ENCODE measurements around the gene TMPRSS13. TPM values are rescaled to one million over a fixed set of nuclear protein-coding genes. Genes with fewer than 3 reads are reported as not detected.
A peak's percentile ranks its signal among the peaks of the same experiment; 100 is the strongest.

Gene TMPRSS13
- total and polyA plus RNA-seq, 7 donors: not detected

DNA sequence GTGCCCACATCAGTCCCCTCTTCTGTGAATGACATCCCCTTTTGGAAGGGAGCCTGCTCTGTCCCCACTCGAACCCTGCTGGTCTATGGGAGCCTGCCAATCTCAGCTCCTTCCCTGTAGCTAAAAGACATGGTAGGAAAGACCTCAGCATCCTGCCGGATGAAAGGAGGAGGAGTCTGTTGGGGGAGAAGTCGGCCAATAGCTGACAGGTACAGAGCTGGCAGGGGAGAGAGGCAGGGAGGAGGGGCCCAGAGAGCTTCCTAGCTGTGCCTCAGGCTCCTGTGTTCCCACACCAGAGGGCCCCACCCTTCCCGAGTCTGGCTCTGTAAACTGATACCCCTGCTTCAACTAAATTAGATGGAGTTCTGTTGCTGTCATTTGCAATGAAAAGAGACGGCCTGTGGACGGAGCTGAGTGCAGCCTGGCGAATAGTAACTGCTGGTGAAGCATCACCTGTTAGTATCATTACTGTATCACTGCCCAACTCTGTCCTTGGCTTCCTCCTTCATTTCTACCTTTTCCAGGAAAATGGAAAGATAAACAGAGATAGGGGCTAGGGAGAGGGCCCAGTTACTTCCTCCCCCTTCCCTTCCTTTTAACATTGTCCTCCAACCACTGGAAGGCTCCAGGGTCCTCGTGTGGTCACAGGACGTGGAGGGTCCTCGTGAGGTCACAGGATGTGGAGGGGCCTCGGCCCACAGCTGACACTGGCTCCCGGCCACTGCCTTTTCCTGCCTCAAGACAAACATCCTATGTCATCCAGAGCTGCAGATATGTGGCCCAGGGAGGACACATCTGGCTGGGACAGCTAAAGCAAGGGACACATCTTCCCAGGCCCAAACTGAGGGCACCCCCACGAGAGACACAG lies 67.8 kb downstream of the TMPRSS13 start:
- no peaks in the 10 kb centered on the region for H3K4me1 ChIP-seq
- peaks cover 0 to 14% (median under 1%) of the 10 kb centered on the region in 3 donors for H3K27me3 ChIP-seq (ENCODE audit: insufficient read depth in 3 of 3, low read length in 2 of 3)
- TF ChIP-seq, protein P1, sequence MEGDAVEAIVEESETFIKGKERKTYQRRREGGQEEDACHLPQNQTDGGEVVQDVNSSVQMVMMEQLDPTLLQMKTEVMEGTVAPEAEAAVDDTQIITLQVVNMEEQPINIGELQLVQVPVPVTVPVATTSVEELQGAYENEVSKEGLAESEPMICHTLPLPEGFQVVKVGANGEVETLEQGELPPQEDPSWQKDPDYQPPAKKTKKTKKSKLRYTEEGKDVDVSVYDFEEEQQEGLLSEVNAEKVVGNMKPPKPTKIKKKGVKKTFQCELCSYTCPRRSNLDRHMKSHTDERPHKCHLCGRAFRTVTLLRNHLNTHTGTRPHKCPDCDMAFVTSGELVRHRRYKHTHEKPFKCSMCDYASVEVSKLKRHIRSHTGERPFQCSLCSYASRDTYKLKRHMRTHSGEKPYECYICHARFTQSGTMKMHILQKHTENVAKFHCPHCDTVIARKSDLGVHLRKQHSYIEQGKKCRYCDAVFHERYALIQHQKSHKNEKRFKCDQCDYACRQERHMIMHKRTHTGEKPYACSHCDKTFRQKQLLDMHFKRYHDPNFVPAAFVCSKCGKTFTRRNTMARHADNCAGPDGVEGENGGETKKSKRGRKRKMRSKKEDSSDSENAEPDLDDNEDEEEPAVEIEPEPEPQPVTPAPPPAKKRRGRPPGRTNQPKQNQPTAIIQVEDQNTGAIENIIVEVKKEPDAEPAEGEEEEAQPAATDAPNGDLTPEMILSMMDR (IDR thresholded peaks at IDR 0.05): no peak
- WGBS, 3 donors: 27 to 44% (median 31%) methylated on average over 13 of the region's 13 CpGs
- DNase-seq (peak in 1 of 2 donors; percentile 72), ATAC-seq (peak in 3 of 4 donors; percentile 30 to 63 (median 60))
- H3K4me3 ChIP-seq: peak overlapping the region; percentile 25
- H3K36me3 ChIP-seq (ENCODE audit: insufficient read depth in 1 of 2, low read depth in 1 of 2): no peaks in the 10 kb centered on the region
- peak overlapping the region; percentile 72 for H3K27ac ChIP-seq
- intact Hi-C loops (cut with DNase I): no loop called here
- no peaks in the 10 kb centered on the region for H3K9me3 ChIP-seq

DNA sequence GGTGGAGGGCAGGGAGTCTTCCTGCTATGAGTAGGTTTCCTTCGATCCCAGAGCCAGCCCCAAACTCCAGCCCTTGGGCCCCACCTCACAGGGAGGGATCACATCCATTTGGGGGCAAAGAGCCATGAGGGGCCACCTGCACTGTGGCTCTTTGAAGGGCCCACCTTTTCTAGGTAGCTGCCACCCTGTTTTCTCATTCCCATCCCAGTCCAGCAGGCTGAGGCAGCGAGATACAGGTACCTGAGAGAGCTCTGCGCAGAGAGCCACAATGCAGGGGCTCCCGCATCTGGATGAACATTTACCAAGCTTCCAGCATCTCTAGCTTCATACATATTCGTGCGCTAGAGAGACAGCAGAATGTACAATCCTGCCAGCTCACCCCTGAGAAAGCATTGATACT lies 69.1 kb downstream of the TMPRSS13 start:
- Histone ChIP-seq H3K4me1 (no peaks in the 10 kb centered on the region), H3K27me3 (ENCODE audit: insufficient read depth in 3 of 3, low read length in 2 of 3) (peaks cover 0 to 7% (median 2%) of the 10 kb centered on the region in 3 donors), H3K36me3 (ENCODE audit: insufficient read depth in 1 of 2, low read depth in 1 of 2) (no peaks in the 10 kb centered on the region), H3K4me3 (no peak overlapping the region), H3K27ac (no peak overlapping the region), H3K9me3 (no peaks in the 10 kb centered on the region)
- intact Hi-C loops (cut with DNase I): no loop called here
- DNase-seq (no peak), ATAC-seq (no peak)
- TF ChIP-seq, protein P1 (IDR thresholded peaks at IDR 0.05): no peak
- 74 to 95% (median 82%) methylated on average over 6 of the region's 6 CpGs for WGBS, 3 donors

DNA sequence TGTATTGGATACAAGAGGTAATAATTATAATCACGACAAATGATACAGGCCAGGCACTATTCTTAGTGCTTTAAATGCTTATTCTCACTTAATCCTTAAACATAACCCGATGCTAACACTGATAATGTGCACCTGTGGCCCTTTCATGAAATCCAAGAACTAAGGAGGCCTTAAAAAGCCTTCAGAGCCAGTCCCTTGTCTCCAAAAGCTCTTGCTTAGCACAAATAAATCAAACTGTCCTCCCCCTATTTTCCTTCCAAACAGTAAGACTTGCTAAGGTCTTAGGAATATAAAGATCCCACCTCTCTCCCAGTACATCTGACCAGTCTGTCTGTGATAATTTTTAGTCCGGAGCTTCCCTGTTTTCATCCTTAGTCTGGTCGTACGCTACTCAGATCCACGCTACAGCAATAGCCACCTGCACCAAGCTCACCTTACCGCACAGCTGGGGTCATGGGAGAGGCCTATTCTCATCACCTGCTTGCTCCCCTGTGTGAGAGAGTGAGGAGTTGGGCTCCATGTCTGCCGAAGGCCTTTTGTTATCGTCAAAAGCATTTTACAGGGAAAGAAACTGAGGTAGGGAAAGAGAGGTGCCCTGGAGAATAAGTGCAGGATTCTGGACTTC lies 69.6 kb downstream of the TMPRSS13 start:
- Histone ChIP-seq H3K4me1 (no peaks in the 10 kb centered on the region), H3K27me3 (ENCODE audit: insufficient read depth in 3 of 3, low read length in 2 of 3) (peaks cover 0 to 7% (median 2%) of the 10 kb centered on the region in 3 donors), H3K9me3 (no peaks in the 10 kb centered on the region), H3K4me3 (no peak overlapping the region), H3K27ac (no peak overlapping the region), H3K36me3 (ENCODE audit: insufficient read depth in 1 of 2, low read depth in 1 of 2) (no peaks in the 10 kb centered on the region)
- DNase-seq: no peak
- TF ChIP-seq, protein P1 (IDR thresholded peaks at IDR 0.05): no peak
- ATAC-seq: no peak
- WGBS, 3 donors: 76 to 89% (median 81%) methylated on average over 9 of the region's 9 CpGs
- intact Hi-C loops (cut with DNase I): no loop called here

DNA sequence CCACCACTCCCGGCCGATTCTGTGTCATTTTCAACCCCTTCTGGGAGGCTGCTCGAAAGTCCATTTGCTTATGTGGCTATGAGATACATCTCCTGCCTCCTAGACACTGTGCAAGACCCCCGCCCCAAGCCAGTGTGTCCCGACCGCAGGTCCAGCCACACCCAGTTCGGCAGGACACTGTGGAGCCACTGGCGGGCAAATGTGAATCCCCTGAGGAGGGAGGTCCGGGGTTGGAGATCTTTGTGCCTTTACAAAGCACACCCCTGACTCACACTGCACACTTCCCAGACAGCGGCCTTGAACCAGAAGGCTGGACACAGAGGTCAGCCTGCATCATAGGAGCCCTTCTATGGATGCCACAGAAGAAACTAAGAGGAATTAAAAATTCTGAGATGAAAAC lies 70.1 kb downstream of the TMPRSS13 start:
- Histone ChIP-seq H3K4me1 (no peaks in the 10 kb centered on the region), H3K9me3 (no peaks in the 10 kb centered on the region), H3K27ac (no peak overlapping the region), H3K27me3 (ENCODE audit: insufficient read depth in 3 of 3, low read length in 2 of 3) (peaks cover 0 to 7% (median 2%) of the 10 kb centered on the region in 3 donors), H3K4me3 (no peak overlapping the region), H3K36me3 (ENCODE audit: insufficient read depth in 1 of 2, low read depth in 1 of 2) (no peaks in the 10 kb centered on the region)
- TF ChIP-seq, protein P1 (IDR thresholded peaks at IDR 0.05): no peak
- intact Hi-C loops (cut with DNase I): no loop called here
- ATAC-seq: no peak
- WGBS, 3 donors: 78 to 92% (median 83%) methylated on average over 10 of the region's 10 CpGs
- no peak for DNase-seq

Measured in psoas muscle (tissue), 8 donors.